A204.1 (cell line): ENCODE measurements around the gene PEX6.
"Not testable (repeated sequence)": the region's sequence is repeated elsewhere in the genome, so short reads cannot be mapped to it uniquely, and the experiment has no call there.

Experiments
- FAIRE-seq: peaks from 2 replicates; lab custom pipeline; 2012; peaks lifted over from hg19 to GRCh38; lab: Jason Lieb, UNC

Gene PEX6

GRCh38 chr6:42966571-42966970 is 12.4 kb downstream of the PEX6 start:
- FAIRE-seq, result no peak

DNA sequence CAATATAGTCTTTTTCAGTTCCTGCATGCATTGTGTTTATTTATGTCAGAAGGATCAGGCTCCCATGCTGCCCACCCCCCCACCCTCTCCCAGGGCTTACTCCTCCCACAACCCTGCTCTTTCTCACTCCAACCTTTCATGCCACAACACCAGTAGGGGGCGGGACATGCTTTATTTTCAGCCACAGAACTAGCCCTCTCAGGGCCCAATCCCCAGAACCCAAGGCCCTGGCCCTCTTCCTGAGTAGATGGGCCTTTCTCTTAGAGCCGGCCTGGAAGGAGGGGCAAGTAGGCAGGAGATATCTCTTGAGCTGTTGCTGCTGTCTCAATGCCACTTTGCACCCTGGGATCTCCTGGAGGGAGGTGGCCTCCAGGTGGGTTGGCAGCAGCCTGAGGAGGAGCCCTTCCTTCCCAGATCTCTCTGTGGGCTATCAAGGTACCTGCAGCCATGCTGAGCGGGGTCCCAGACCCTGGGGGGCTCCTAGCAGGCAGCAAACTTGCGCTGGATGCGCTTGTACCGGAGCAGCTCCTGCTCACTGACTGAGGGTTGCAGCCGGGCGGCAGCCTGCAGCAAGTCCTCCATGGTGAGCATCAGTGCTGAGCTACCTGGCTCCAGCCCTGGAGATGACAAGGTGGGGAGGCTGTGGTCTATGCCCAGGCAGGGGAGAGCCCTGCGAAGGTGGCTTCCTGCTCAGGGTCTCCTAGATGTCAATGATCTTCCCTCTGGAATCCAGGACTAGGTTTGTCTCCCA is 15.0 kb downstream of the PEX6 start:
- FAIRE-seq, result no peak

DNA sequence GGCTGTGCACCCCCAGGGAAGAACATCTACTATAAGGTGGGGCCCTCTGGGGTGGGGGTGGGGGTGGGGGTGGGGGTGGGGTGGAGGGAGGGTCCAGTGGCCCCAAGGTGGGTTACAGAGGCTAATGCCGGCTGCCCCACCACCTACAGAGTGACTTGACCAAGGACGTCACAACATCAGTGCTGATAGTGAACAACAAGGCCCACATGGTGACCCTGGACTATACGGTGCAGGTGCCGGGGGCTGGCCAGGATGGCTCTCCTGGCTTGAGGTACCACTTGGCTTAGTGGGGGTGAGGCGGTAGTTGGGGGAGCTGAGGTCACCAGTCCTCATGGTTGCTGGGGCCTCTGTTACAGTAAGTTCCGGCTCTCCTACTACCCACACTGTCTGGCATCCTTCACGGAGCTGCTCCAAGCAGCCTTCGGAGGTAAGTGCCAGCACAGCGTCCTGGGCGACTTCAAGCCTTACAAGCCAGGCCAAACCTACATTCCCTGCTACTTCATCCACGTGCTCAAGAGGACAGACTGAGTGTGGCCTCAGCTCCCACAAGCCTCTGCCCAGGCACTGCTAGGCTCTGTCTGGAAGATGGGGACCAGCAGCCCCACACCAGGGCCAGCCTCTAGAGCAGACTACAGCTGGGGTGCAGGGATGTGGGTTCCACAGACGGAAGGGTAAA is 15.7 kb downstream of the PEX6 start:
- FAIRE-seq, result no peak

GRCh38 chr6:42962502-42963178 is 16.3 kb downstream of the PEX6 start:
- FAIRE-seq, result no peak

DNA sequence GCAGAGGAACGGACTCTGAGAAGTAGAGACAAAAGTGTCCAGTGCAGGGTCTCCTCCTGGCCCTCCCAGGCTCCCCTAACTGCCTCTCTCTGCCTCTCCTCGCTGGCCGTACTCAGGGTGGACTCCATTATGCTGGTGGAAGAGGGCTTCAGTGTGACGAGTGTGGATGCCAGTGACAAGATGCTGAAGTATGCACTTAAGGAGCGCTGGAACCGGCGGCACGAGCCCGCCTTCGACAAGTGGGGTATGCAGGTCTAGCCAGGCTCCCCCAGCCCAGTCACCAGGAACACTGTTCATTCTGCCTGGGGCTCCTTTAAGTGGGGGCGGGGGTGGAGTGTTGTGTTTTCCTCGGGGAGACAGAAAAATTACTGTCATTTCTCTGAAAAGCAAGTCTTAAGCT is 16.9 kb downstream of the PEX6 start:
- no peak for FAIRE-seq

- no peak for FAIRE-seq
Observed at GRCh38 chr6:42961020-42961470, 17.9 kb downstream of the PEX6 start.

- no peak for FAIRE-seq
Observed at GRCh38 chr6:42960243-42961019, 18.6 kb downstream of the PEX6 start, which contains the start of gene GNMT. TSS of gene GNMT (plus strand) at chr6:42960754. CDS start at chr6:42960768, 14 bp downstream.

GRCh38 chr6:42959917-42960242 is 19.1 kb downstream of the PEX6 start:
- no peak for FAIRE-seq

- no peak for FAIRE-seq
Observed at GRCh38 chr6:42958125-42958524, 20.9 kb downstream of the PEX6 start.

DNA sequence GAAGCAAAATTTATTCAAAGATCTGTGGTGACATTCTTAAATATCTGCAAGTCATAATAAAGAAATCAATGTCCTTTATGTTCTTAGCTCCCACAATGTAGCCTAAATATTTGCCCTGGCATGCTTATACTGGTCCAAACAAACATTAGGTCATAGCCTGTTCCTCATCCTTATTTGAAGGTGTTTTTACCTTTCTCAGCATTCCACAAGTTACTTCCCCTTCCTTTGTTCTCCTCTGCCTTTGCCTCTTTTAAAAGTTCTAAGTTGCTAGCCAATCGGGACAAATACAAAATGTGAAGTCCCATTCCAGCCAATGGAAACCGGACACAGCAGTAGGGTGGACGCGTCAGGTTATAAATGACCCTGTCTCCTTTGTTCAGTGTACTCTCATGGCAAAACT is 24.6 kb downstream of the PEX6 start:
- FAIRE-seq, result not testable (repeated sequence)

GRCh38 chr6:42952389-42952788 is 26.6 kb downstream of the PEX6 start:
- no peak for FAIRE-seq

DNA sequence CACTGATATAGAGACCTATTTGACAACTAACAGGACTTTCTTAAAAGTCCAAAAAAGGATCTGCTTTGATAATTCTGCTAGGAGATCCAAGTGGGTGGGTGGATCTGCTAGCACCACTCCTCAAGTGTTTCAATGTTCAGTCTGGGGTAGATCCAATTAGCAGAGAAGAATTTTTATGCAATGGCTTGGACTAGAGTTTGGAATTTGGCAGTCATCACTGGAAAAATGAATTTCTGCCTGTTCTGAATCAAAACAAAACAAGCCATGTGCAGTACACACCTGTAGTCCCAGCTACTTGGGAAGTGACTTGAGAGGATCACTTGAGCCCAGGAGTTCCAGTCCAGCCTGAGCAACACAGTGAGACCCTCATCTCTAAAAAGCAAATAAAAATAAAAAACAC is 31.0 kb downstream of the PEX6 start:
- no peak for FAIRE-seq

DNA sequence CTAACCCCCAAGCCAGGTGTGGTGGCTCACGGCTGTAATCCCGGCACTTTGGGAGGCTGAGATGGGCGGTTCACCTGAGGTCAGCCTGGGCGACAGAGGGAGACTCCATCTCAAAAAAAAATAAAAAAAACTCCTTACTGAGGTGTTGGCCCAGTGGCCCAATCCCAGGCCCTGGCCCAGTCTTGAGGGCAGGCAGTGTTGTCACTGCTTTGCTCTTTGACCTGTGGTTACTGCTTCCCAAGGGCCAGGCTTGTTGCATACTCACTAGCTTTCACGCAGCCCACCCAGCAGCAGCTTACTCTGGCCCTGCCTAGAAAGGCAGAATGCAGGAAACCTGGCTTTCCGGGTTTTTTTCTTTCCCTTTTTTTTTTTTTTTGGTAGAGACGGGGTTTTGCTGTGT is 36.5 kb downstream of the PEX6 start:
- FAIRE-seq, result no peak

- not testable (repeated sequence) for FAIRE-seq
Observed at GRCh38 chr6:42941356-42941755, 37.6 kb downstream of the PEX6 start.

GRCh38 chr6:42940493-42941045 is 38.4 kb downstream of the PEX6 start:
- no peak for FAIRE-seq

GRCh38 chr6:42939810-42940167 is 39.2 kb downstream of the PEX6 start:
- no peak for FAIRE-seq

- FAIRE-seq, result no peak
Observed at GRCh38 chr6:42938987-42939809, 39.8 kb downstream of the PEX6 start.

- FAIRE-seq, result no peak
Observed at GRCh38 chr6:42938428-42938796, 40.6 kb downstream of the PEX6 start.

GRCh38 chr6:42937548-42938427 is 41.2 kb downstream of the PEX6 start:
- no peak for FAIRE-seq

DNA sequence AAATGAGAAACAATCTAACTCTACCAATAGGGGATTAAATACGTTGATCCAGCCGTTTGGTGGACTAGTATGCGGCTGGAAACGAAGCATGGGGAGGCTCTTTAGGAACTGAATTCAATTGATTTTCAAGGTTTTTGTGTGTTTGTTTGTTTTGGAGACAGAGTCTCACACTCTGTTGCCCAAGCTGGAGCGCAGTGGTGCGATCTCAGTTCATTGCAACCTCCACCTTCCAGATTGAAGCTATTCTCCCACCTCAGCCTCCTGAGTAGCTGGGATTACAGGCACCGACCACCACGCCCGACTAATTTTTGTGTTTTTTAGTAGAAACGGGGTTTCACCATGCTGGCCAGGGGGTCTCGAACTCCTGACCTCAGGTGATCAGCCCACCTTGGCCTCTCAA is 42.6 kb downstream of the PEX6 start:
- FAIRE-seq, result no peak

- no peak for FAIRE-seq
Observed at GRCh38 chr6:42935322-42935721, 43.7 kb downstream of the PEX6 start.
